HG03521 (cell line): ENCODE measurements around the gene SEMA4D.

Experiments used
- ATAC-seq: cut with Tn5 transposase; IDR thresholded peaks from one replicate; pipeline ENCODE4 v1.9.1; 2021; ENCODE audit warnings: mild to moderate bottlenecking, moderate library complexity; ENCODE audit not compliant: unreplicated experiment

The SEMA4D gene

DNA sequence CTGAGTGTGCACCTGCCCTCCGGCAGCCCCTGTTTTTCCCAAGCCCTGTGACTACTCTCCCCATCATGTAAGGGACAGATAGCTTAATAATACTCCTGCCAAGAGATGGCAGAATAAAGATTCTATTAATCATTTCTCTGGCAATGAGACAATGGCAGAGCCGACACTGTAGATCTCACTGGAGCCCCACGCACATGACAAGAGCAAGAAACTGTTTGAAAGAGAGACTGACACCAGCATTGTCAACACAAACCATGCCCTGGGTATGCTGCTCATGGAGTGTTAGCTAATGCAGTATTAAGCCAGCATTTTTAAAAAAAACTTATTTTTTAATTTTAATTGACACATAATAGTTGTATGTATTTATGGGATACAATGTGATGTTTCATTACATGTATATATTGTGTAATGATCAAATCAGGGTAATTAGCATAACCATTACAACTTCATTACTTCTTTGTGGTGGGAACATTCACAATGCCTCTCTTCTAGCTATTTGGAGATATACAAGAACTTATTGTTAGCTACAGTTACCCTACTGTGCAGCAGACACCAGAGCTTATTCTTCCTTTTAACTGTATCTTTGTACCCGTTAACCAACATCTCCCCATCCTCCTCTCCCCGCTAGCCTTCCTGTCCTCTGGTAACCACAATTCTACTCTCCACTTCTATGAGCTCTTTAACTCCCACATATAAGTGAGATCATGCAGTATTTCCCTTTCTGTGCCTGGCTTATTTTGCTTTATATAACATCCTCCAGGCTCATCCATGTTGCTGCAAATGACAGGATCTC lies 31.5 kb upstream of the SEMA4D start:
- no peak for ATAC-seq

DNA sequence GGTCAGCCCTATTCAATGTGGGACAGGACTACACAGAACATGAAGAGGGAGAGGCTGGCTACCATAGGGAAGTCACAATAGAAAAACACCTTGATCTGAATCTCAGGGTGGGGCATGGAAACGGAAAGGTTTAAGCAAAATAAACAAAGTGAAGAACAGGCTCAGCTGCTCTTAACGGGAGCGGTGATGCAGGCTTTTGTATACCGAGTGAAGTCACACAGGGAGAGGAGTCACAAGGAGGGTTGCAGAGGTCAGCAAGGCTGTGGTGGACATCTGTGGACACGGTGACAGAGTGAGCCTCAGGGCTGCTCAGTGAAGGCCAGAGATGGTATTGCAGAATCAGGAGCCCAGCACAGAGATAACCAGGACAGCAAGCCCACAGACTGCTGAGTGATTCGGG lies 30.6 kb upstream of the SEMA4D start:
- ATAC-seq: no peak

DNA sequence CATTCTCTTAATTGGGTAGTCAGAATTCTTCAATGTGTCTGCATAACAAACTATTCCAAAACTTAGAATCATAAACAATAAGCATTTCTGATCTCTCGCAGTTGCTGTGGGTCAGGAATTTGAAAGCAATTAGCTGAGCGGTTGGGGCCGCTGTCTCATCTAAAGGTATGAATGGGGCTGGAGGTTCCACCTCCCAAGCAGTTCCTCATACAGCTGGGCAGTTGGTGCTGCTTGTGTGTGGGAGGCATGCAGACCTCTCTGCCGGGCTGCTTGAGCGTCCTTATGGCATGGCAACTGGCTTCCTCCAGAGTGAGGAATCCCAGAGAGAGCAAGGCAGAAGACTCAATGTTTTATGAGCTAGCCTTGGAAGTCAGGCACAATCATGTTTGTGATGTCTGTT lies 30.2 kb upstream of the SEMA4D start:
- ATAC-seq: no peak

DNA sequence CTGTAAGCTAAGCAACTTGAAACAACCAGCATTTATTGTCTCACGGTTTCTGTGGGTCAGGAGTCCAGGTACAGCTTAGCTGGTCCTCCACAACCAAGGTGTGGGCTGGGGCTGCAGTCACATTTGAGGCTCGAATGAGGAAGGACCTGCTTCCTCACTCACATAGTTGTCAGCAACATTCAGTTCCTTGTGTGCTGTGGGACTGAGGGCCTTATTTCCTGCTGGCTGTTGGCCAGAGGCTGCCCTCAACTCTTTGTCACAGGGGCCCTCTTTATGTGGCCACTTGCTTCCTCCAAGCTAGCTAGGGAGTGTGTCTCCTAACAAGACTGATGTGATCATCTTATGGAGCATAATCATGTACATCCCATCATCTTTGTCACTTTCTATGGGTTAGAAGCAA lies 29.2 kb upstream of the SEMA4D start:
- ATAC-seq: no peak

- no peak for ATAC-seq
Observed at GRCh38 chr9:89526667-89527066, 28.8 kb upstream of the SEMA4D start.

GRCh38 chr9:89525446-89526374 lies 27.8 kb upstream of the SEMA4D start:
- ATAC-seq: no peak

GRCh38 chr9:89524963-89525362 lies 27.1 kb upstream of the SEMA4D start:
- no peak for ATAC-seq

DNA sequence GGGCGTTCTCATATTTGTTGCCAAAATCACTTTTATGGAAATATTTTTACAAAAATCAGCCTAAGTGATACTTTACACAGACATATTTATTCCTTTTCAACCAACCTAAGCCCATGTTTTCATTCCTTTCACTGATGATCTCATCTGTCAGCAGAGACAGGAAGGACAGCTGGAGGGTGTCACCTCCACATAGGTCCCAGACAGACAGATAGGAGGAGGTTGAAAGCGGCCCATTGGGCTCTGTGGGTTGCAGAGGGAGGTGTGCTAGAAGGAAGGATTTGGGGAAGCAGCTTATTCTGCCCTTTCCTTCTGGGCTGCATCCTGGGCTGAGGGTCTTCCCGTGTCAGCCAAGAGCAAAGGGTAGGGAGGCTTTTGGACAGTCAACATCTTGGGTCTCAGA lies 26.0 kb upstream of the SEMA4D start:
- no peak for ATAC-seq

DNA sequence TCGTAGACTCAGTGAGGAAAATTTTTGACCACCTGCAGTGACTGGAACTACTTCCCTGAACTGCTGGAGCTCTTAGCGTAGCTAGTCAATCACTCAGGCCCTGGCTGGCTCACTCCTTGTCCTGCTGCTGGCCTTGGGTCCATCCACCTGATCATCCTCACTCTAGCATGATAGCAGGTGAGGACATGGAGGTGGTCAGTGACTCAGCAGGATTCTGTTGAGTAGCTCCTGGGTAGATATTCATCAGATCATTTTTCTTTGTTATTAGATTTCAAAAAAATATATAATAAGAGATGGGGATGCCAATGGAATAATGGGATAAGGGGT lies 25.0 kb upstream of the SEMA4D start:
- peak; percentile 8 for ATAC-seq

GRCh38 chr9:89522261-89522958 lies 24.5 kb upstream of the SEMA4D start:
- peak; percentile 91 for ATAC-seq

GRCh38 chr9:89519366-89519805 lies 21.5 kb upstream of the SEMA4D start:
- no peak for ATAC-seq

DNA sequence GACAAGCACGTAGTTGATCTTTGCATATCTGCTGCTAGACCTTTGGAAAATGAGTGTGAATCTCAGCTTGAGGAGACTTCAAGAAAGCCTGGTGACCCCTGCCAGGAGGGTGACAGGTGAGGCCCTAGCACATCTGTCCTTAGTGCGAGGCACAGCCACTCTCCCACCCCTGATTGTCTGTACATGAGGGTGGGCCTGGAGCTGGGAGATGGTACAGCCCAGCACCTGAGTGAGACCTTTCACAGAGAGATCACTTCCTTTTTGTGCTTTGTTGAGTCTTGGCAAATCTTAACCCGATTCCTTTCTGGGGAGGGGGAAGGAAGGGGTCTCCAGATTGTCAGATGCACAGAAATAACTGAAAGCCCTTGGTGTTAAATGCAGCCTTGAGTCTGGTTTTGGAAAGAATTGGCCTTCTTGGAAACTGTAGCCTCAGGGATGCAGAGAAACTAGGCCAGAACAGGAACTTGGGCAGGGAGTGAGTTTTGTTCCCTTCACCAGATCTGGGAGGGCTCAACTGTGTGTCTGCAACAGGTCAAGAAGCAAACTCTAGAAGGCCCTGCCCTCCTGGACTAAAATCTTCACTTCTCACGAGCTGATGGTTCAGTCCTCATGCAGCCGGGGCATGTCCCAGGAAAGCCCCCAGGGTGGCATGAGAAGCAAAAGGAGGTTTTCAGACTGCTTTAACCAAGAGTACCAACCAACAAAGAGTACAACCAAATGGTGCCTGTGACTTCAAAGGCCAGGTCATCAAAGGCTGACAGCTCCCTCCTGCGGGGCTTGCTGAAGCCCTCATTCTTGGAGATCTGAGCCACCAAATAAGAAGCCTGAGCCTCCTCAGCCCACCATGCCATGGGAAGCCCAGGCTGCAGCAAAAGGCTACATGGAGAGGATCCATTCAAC lies 20.8 kb upstream of the SEMA4D start:
- ATAC-seq: no peak

GRCh38 chr9:89515416-89515815 lies 17.5 kb upstream of the SEMA4D start:
- ATAC-seq: no peak

DNA sequence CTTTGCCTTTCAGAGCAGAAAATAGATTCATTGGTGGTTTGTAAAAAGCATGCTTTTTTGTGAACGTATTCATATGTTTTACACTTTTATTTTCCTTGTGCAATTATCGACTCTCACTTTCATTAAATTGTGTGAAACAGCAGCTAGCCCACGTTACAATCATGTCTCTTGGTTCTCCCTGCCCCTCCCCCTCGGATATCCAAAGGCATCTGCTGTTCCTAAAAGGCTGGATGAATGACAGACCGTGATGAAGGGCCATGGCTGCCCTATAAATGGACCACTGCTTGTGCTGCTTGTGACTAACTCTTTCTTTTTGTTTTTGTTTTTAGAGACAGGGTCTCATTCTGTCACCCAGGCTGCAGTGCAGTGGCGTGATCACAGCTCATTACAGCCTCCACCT lies 17.0 kb upstream of the SEMA4D start:
- ATAC-seq: no peak

DNA sequence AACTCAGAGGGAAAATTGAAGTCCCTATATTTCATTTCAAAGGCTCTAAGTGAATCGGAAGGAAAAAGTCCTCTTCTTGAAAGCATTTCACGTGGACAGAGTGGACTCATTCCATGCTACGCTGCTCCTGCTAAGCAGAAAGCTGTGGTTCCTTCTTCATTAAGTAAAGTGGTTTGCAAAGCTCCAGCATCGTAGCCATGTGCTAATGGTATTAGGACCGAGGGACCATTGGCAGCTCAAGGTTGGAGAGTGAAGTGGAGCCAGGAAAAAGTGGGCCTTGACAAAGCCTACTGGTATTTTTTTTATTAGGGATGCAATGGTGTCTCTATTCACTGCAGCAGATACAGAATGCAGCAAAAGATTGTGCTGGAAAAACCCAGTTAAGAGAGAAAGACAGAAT lies 16.4 kb upstream of the SEMA4D start:
- no peak for ATAC-seq

DNA sequence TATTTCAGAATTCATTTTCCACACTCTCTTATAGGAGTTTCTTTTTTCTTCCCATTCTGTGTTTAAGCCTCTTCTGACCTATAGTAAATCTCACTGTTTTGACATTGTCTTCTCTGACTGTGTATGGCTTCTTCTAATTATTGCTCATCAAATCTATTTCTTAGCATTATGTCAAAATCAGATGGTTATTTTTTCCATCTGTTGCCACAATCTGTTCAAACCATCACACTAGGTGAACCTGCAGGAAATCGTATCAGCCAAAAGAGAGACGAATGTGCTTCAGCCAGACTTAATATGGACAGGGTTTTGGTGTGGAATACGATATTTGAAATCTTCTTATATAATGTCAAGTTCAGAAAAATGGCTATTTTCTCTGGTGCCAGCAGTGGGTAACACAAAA lies 15.9 kb upstream of the SEMA4D start:
- ATAC-seq: no peak

- no peak for ATAC-seq
Observed at GRCh38 chr9:89512382-89512781, 14.5 kb upstream of the SEMA4D start.

GRCh38 chr9:89508951-89509615 lies 11.2 kb upstream of the SEMA4D start:
- ATAC-seq: no peak

- no peak for ATAC-seq
Observed at GRCh38 chr9:89505911-89506310, 8.0 kb upstream of the SEMA4D start.

DNA sequence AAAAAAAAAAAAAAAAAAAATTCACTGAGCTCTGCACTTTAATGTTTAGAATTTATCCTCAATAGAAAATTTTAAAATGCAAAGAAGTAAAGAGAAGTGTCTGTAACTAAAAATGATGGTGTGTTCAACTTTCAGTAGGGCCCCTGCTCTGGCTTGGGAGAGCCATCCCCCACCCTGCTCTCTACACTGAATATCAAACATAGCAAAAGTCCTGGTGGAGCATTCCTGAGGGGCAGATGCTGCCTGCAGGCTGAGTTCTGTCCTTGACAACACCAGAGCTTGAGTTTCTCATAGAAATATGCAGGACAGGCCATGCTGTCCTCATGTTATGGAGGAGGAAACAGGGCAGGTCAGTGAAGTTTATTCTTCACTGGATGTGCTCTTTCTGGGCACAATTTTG lies 7.1 kb upstream of the SEMA4D start:
- no peak for ATAC-seq
